ENCODE data around the gene PYDC2.

The PYDC2 gene

GRCh38 chr3:191435981-191436380 is 25.0 kb upstream of the PYDC2 start:
- TF ChIP-seq CTCF (IDR thresholded peaks at IDR 0.05; ENCODE audit: borderline replicate concordance, extremely low read depth, low read length, poor library complexity, severe bottlenecking) (no peak), EZH2 (IDR thresholded peaks at IDR 0.05; ENCODE audit: borderline replicate concordance, low read depth, low read length, severe bottlenecking) (no peak)
- no peak overlapping the region for H3K4me2 ChIP-seq (ENCODE audit: insufficient read depth, low read length)

DNA sequence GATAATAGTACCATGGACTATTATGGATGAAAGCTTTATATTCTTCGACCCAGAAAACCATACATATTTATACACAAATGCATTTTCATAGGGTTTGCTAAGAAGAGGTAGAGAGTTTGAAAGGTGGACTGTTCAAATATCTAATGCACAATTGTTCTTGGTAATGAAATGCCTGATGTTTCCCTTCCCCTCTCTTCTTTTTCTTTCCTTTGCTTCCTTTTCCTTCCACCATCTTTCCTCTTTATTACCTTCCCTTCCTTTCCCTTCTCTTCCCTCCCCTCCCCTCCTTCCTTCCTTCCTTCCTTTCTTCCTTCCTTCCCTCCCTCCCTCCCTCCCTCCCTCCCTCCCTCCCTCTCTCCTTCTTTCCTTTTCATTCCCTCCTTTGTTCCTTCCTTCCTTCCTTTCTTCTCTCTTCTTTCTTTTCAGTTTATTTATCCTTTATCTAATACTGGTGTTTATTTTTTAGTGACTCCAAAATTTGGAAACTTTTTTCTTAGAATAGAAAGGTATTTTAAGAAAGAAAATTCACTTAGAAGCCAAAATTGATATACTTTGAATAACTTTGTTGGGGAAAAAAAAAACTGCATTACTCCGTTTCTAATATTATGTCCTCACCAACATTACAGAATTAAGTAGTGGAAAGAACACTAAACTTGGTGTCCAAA is 22.7 kb upstream of the PYDC2 start:
- Histone ChIP-seq H2AFZ (ENCODE audit: low read depth, low read length) (no peak overlapping the region), H3K27ac (ENCODE audit: low read length) (no peak overlapping the region), H3K79me2 (ENCODE audit: insufficient read depth, low read length) (no peaks in the 10 kb centered on the region), H3K4me3 (ENCODE audit: low read depth in 1 of 2, low read length in 2 of 2) (no peak overlapping the region), H3K4me1 (ENCODE audit: insufficient read depth, low read length) (no peaks in the 10 kb centered on the region), H3K9me3 (ENCODE audit: insufficient read depth, low read length, severe bottlenecking) (no peaks in the 10 kb centered on the region), H3K9ac (ENCODE audit: low read depth, low read length) (no peak overlapping the region), H3K4me2 (ENCODE audit: insufficient read depth, low read length) (no peak overlapping the region), H3K27me3 (ENCODE audit: insufficient read depth, low read length, poor library complexity) (no peaks in the 10 kb centered on the region), H3K36me3 (ENCODE audit: insufficient read depth, low read length) (no peaks in the 10 kb centered on the region), H4K20me1 (ENCODE audit: insufficient read depth, low read length) (no peaks in the 10 kb centered on the region)
- DNase-seq (no peak), ATAC-seq (ENCODE audit: insufficient read depth, low read depth) (no peak)
- TF ChIP-seq CTCF (IDR thresholded peaks at IDR 0.05; ENCODE audit: borderline replicate concordance, extremely low read depth, low read length, poor library complexity, severe bottlenecking) (no peak), EZH2 (IDR thresholded peaks at IDR 0.05; ENCODE audit: borderline replicate concordance, low read depth, low read length, severe bottlenecking) (no peak)

More at GRCh38 chr3:191435981-191436380, 25.0 kb upstream of the PYDC2 start:
- no peak overlapping the region for H2AFZ ChIP-seq (ENCODE audit: low read depth, low read length)
- H3K4me1 ChIP-seq (ENCODE audit: insufficient read depth, low read length): no peaks in the 10 kb centered on the region
- H3K9ac ChIP-seq (ENCODE audit: low read depth, low read length): no peak overlapping the region
- ATAC-seq (ENCODE audit: insufficient read depth, low read depth) (no peak), DNase-seq (no peak)
- no peak overlapping the region for H3K4me3 ChIP-seq (ENCODE audit: low read depth in 1 of 2, low read length in 2 of 2)
- no peaks in the 10 kb centered on the region for H3K27me3 ChIP-seq (ENCODE audit: insufficient read depth, low read length, poor library complexity)
- H3K27ac ChIP-seq (ENCODE audit: low read length): no peak overlapping the region
- no peaks in the 10 kb centered on the region for H3K36me3 ChIP-seq (ENCODE audit: insufficient read depth, low read length)
- no peaks in the 10 kb centered on the region for H3K9me3 ChIP-seq (ENCODE audit: insufficient read depth, low read length, severe bottlenecking)
- no peaks in the 10 kb centered on the region for H4K20me1 ChIP-seq (ENCODE audit: insufficient read depth, low read length)
- no peaks in the 10 kb centered on the region for H3K79me2 ChIP-seq (ENCODE audit: insufficient read depth, low read length)

GRCh38 chr3:191440532-191440931 is 20.4 kb upstream of the PYDC2 start:
- DNase-seq (no peak), ATAC-seq (ENCODE audit: insufficient read depth, low read depth) (no peak)
- Histone ChIP-seq H4K20me1 (ENCODE audit: insufficient read depth, low read length) (no peaks in the 10 kb centered on the region), H3K4me2 (ENCODE audit: insufficient read depth, low read length) (no peak overlapping the region), H3K27ac (ENCODE audit: low read length) (no peak overlapping the region), H3K36me3 (ENCODE audit: insufficient read depth, low read length) (no peaks in the 10 kb centered on the region), H3K4me1 (ENCODE audit: insufficient read depth, low read length) (no peaks in the 10 kb centered on the region), H3K27me3 (ENCODE audit: insufficient read depth, low read length, poor library complexity) (no peaks in the 10 kb centered on the region), H3K9ac (ENCODE audit: low read depth, low read length) (no peak overlapping the region), H3K9me3 (ENCODE audit: insufficient read depth, low read length, severe bottlenecking) (no peaks in the 10 kb centered on the region), H3K4me3 (ENCODE audit: low read depth in 1 of 2, low read length in 2 of 2) (no peak overlapping the region), H3K79me2 (ENCODE audit: insufficient read depth, low read length) (no peaks in the 10 kb centered on the region), H2AFZ (ENCODE audit: low read depth, low read length) (no peak overlapping the region)
- TF ChIP-seq EZH2 (IDR thresholded peaks at IDR 0.05; ENCODE audit: borderline replicate concordance, low read depth, low read length, severe bottlenecking) (no peak), CTCF (IDR thresholded peaks at IDR 0.05; ENCODE audit: borderline replicate concordance, extremely low read depth, low read length, poor library complexity, severe bottlenecking) (no peak)
